Renal cortical epithelial cell (primary cell): ENCODE data around the gene CDYL. TPM values are rescaled to one million over a fixed set of nuclear protein-coding genes. Genes with fewer than 3 reads are reported as not detected.
"Not testable (repeated sequence)": the region's sequence is repeated elsewhere in the genome, so short reads cannot be mapped to it uniquely, and the experiment has no call there.

Experiments used
- DNase-seq: peaks from one replicate; pipeline ENCODE4 v3.0.0-alpha.2; 2011; ENCODE audit warnings: low read depth
- total RNA-seq: library from RNA; depleted of rRNA; stranded (reverse); fragments of >200 nt; gene quantifications from 2 replicates; pipeline ENCODE4 v1.2.3, GENCODE V29; 2014

Gene CDYL
- total RNA-seq, 1 donor from 2014 or later: 25.2 TPM

DNA sequence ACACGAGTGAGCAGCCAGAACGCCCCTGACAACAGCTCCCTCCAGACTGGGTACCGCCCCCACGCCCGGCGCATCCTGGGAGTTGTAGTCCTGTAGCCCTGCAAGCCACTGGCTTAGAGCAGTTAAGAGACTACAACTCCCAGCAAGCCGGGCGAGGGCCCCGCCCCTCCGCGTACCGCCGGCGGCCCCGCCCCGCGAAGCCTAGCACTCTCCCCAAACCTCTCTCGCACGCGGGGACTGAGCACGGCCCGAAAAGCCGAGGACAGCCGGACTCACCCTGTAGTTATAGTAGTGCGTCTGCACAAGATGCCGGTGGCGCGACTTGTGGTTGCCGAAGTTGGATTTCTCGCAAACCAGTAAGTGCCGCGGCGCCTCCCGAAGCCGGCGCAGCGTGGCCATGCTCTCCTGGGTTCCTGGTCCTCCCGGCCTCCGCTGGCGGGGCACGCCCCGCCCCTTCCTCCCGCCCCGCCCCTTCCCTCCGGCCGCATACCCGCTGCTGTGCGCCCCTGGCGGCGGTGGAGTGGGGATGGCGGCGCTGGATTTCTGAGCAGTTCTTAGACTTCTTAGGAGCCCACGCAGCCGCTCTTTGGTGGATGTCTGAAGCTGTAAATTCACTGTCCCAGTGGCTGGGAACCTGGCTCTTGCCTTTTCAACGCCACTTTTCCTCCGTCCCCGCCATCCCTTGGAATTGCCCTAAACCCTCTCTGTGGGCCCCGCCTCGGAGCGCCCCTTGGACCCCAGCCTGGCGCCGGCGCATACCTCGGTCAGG, 227.6 kb downstream of the CDYL start, which contains the start of gene RPP40:
RPP40 (minus strand) TSS at position 434 of the 769 bp plus-strand sequence; CDS start at position 399, 35 bp downstream.
- peak; percentile 90 for DNase-seq

DNA sequence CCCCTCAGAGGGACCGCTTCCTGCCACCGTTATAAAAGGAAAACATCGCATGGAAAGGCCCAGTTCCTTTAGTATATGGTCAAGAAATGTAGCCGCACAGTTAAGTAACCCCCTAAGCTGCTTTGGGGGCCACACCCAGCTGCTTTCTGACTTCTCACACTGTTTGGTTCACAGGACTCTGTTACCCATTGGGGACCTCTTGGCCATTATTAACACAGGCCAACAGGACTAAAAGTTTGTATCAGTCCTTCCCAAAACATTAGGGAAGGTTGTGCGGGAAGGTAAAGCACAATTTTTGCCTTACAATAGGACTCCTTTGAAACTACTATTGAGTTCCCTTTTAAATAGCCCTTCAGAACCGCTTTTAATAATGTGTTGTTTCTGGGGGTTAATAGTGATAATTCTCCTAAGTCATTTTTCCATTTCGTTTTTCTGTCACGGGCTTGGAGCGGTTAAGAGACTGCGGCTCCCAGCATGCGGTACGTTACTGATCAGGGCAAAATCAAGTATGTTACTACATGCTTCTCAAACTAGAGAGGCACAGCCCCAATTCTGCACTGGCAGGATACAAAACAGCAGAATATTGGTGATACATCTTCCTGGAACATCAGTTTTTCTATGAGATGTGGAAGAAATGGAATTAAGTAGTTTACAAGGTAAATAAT, 228.3 kb downstream of the CDYL start:
- no peak for DNase-seq

DNA sequence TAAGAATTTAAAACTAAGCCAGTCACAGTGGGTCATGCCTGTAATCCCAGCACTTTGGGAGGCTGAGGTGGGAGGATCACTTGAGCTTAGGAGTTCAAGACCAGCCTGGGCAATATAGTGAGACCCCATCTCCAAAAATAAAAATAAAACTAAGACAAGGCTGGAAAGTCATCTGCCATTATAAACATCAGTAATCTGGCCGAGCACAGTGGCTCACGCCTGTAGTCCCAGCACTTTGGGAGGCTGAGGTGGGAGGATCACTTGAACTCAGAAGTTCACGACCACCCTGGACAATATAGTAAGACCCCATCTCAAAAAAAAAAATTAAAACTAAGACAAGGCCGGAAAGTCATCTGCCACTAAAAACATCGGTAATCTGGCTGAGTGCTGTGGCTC, 228.8 kb downstream of the CDYL start:
- DNase-seq: not testable (repeated sequence)

Other genes with a start within 250 kb of the CDYL start
- 9.1 and 18.8 TPM in 2 replicates for gene RPP40, start 227.6 kb downstream of the CDYL start, total RNA-seq